G401.6 (cell line): Measurements from ENCODE around the gene MAP3K3.

Experiments
- FAIRE-seq: peaks from 2 replicates; lab custom pipeline; 2012; peaks lifted over from hg19 to GRCh38; lab: Jason Lieb, UNC

The MAP3K3 gene

GRCh38 chr17:63622574-63623390 lies 565 bp downstream of the MAP3K3 start:
- FAIRE-seq = no peak

DNA sequence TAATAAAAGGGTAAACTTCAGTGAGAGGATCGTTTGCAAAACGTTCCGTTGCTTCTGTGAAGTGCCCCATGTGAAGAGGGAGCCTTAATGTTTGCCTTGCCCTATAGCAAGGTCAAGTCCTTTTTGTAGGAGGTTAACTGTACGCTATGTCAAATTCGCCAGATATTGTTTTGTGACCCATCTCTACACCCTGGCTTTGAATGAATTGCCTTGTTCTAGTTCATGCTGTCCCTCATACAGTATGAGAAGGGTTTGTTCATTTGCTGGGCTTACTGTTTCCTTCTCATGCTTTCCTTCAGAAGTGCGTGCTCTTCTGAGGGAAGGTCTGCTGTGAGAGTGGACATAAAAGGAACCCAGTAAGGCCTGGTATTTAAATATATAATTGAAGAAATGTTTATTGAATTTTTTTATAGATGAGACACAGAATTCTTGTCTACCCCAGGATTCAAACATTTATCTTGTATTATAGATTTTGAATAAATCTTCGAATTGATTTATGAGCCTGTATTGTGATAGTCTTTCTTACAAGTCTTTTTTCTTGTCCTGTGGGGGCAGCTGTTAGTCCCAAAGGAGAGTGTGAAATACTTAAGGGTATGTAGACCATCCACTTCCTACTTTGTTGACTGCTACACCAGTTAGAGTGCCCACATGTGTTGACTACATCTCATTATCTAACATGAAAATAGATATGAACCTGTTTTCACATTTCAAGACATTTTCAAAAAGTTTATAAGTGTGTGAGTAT lies 1.7 kb downstream of the MAP3K3 start:
- no peak for FAIRE-seq

DNA sequence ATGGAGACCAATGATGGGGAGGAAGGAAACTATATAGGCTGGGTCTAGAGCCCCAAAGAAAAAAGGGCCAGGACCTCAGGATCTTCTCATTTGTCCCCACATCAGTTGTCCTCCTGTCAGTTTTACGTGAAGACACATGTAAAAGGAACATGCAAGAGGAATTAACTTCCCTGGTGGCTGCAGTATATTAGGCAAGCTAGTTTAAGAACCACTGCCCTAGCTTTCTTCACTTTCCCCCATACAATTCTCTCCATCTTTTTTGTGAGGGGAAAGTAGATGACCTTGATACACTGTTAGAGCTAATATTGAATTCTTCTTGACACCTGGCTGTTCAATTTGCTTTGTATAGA lies 2.3 kb downstream of the MAP3K3 start:
- FAIRE-seq = no peak

DNA sequence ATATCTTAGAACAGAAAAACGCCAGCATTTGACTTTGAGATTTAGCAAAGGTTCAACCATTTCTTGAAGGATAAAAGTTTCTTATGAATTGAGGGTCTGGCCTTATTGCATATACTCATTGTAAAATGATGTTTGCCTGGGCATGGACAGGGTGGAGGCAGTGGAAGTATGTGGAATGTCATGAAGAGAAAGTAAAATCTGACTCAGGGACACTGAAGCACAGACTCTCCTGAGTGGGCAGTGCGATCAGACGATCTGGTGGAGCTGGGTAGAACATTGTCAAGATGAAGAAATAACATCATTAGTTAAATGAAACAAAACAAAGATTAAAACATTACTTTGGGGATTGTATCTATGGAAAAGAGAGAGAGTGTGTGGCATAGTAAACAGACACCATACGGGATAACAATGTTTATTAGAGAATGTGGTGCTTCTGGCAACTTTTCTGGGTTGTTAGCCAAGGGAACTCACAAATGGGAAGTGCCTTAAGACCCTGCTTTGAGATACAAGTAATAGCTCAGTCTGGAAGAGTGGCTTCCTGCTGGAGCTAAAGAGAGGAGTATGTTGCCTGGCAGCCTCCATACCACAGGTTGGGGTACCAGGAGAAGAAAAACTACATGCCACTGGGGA lies 4.4 kb downstream of the MAP3K3 start:
- FAIRE-seq = no peak

DNA sequence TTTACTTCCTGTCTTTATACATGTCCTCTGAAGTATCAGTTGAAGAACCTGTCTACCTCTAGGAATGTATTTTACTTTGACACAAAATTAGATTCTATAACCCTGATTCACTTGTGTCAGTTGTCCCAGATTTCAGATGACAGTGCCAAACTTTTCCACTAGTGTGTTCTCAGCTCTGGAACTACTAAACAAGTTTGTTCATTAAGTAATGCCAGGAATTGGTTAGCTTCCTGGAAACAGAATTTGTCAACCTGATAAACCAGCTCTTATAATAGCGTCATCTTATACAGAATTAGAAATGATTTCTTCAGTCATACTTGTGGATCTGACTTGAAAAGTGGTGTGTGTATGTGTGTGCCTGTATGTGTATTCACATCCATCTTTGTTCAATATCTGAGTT lies 7.4 kb downstream of the MAP3K3 start:
- no peak for FAIRE-seq

- FAIRE-seq = no peak
Observed at GRCh38 chr17:63631062-63631461, 8.8 kb downstream of the MAP3K3 start.

GRCh38 chr17:63631626-63632025 lies 9.4 kb downstream of the MAP3K3 start:
- no peak for FAIRE-seq

- FAIRE-seq = no peak
Observed at GRCh38 chr17:63633742-63634141, 11.5 kb downstream of the MAP3K3 start.

DNA sequence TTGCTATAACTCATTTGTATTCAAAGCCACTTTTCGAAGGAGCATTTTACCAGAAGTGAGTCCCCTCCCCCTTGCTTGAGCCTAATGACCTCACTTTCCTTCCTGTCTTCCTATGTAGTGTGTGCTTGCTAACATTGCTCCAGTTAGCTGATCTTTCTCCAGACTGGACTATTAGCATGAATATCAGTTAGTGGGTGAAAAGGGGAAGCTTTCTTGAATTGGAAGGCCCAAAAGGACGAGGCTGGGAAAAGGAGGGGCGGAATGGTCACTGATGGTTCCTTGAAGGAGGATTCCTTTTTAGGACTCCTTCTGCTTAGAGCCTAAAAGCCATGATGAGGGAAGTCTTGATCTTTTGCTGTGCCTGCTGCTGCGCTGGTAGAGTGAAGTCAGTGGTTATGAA lies 11.9 kb downstream of the MAP3K3 start:
- FAIRE-seq = no peak

DNA sequence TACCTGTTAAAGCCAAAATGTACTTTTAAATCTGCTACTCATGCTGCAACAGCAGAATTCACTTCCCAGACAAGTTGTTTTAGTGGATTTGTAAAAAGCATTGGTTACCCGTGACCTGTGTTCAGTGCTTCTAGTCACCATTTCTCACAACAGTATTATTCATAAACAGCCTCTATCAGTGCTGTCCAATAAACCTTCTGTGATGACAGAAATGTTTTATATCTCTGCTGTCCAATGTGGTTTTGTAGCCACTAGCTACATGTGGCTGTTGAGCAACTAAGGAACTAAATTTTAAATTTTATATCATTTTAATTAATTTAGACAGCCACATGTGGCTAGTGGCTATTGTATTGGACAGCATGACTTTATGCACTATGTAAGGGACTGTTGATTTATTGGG lies 12.6 kb downstream of the MAP3K3 start:
- no peak for FAIRE-seq

- no peak for FAIRE-seq
Observed at GRCh38 chr17:63635290-63635689, 13.1 kb downstream of the MAP3K3 start.

- FAIRE-seq = no peak
Observed at GRCh38 chr17:63635787-63636186, 13.6 kb downstream of the MAP3K3 start.

GRCh38 chr17:63639125-63639524 lies 16.9 kb downstream of the MAP3K3 start:
- FAIRE-seq = no peak

GRCh38 chr17:63640038-63640437 lies 17.8 kb downstream of the MAP3K3 start:
- no peak for FAIRE-seq

GRCh38 chr17:63641692-63642448 lies 19.7 kb downstream of the MAP3K3 start:
- no peak for FAIRE-seq

GRCh38 chr17:63644846-63645245 lies 22.6 kb downstream of the MAP3K3 start:
- FAIRE-seq = no peak

- no peak for FAIRE-seq
Observed at GRCh38 chr17:63645775-63646487, 23.7 kb downstream of the MAP3K3 start.

DNA sequence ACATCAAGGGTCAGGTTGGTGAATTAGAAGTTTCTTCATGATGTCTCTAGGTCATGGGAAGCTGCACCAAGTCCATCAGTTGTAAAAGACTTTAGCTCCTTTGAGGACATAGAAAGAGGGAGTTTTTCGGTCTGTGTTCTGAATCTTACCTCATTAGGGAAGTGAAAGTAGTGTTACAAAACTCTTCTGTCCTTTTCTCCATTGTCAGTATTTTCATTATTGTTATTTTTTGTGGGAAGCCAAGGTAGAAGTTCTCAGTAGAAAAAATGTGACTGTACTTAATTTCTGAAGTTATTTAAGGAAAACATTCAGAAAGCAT lies 24.2 kb downstream of the MAP3K3 start:
- no peak for FAIRE-seq

- no peak for FAIRE-seq
Observed at GRCh38 chr17:63647065-63647725, 25.0 kb downstream of the MAP3K3 start.

- FAIRE-seq = no peak
Observed at GRCh38 chr17:63647936-63648335, 25.7 kb downstream of the MAP3K3 start.

DNA sequence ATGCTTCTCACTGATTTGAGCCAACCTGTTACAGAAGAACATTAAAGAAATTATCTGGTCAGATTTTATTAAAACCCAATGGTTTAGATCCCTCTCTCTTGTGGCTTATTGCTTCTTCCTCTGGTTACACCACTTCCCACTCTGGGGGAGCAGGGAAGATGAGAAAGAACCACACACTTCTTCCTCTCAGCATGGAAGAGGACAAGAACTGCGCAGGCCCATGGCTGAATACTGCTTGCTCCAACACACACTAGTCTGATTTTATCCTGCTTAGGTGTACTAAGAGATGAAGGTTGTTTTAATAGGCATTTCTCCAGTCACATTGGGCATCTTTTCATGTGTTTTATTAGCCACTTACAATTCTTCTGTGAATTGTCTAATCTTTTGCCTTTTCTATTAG lies 27.6 kb downstream of the MAP3K3 start:
- FAIRE-seq = no peak

DNA sequence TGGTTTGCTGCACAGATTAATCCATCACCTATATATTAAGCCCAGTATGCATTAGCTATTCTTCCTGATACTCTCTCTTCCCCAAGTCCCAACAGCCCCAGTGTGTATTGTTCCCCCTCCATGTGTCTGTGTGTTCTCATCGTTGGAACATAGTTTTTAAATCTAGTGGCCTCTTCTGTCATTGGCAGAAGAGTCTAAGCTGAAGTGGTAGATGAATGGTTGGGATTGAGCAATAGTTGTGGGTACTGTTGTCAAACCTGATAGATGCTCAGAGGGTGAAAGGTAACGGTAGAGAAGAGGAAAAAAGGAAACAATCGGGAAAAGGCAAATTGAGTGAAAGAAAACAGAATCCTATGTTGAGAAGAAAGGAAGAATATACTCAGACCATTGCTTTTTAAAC lies 29.9 kb downstream of the MAP3K3 start:
- no peak for FAIRE-seq
